GM21515 (cell line): Measurements from ENCODE around the gene YIPF1.
"Not testable (repeated sequence)": the region's sequence is repeated elsewhere in the genome, so short reads cannot be mapped to it uniquely, and the experiment has no call there.

Experiments
- ATAC-seq: cut with Tn5 transposase; IDR thresholded peaks from one replicate; pipeline ENCODE4 v1.9.1; 2021; ENCODE audit not compliant: unreplicated experiment

The YIPF1 gene

DNA sequence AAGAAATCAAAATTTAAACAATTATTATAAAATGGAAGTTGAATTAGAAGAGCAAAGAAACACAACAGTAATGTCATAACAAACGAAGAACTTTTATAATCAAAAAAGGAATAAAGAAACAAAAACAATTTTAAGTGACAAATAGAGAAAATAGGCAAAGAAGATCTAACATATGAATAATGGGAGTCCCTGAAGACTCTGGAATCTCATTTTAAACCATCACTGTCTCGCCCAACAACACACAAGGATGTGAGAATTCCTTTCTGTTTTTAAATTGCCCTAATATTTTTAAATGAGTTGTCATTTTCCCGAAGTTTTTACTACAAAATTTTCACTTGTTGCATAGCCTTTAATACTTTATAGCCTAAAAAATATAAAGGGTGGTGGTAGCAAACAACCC lies 47.2 kb downstream of the YIPF1 start:
- ATAC-seq = no peak

GRCh38 chr1:53838654-53838974 lies 51.0 kb downstream of the YIPF1 start:
- no peak for ATAC-seq

GRCh38 chr1:53837924-53838653 lies 51.5 kb downstream of the YIPF1 start, which contains the start of gene NDC1:
TSS of gene NDC1 (minus strand) at chr1:53838296. CDS start at chr1:53838261, 35 bp downstream.
- peak; percentile 83 for ATAC-seq

- ATAC-seq = no peak
Observed at GRCh38 chr1:53837646-53837923, 52.0 kb downstream of the YIPF1 start.

DNA sequence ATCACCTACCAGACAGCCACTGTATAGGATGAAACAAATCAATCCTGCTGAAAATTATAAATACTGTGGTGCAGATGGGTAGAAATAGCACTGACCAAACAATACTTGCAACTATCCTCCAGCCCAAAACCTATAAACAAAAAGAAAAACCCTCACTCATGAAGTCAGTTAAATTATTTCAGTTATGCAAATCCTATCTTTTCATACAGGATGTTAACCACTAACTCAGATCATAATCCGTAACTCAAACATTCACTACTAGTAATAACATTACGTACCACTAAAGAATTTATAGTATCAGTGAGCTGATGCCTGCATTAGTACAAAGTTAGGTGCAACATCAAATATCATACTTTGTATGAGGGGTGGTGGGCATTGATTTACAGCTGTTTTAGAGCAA lies 54.1 kb downstream of the YIPF1 start:
- no peak for ATAC-seq

DNA sequence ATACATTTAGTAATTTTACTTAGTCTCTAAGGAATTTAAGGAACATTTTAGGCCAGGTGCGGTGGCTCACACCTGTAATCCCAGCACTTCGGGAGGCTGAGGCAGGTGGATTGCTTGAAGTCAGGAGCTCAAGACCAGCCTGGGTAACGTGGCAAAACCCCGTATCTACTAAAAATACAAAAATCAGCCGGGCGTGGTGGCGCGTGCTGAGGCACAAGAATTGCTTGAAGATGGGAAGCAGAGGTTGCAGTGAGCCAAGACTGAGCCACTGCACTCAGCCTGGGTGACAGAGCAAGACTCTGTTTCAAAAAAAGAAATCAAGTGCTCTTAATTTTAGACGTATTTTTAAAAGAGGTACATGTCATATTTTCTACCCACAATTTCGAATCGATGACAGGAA lies 54.8 kb downstream of the YIPF1 start:
- no peak for ATAC-seq

GRCh38 chr1:53833393-53833792 lies 56.2 kb downstream of the YIPF1 start:
- ATAC-seq = no peak

- no peak for ATAC-seq
Observed at GRCh38 chr1:53826367-53826766, 63.2 kb downstream of the YIPF1 start.

GRCh38 chr1:53825306-53825705 lies 64.3 kb downstream of the YIPF1 start:
- ATAC-seq = no peak

- ATAC-seq = no peak
Observed at GRCh38 chr1:53822931-53823330, 66.7 kb downstream of the YIPF1 start.

GRCh38 chr1:53821380-53821779 lies 68.2 kb downstream of the YIPF1 start:
- ATAC-seq = no peak

DNA sequence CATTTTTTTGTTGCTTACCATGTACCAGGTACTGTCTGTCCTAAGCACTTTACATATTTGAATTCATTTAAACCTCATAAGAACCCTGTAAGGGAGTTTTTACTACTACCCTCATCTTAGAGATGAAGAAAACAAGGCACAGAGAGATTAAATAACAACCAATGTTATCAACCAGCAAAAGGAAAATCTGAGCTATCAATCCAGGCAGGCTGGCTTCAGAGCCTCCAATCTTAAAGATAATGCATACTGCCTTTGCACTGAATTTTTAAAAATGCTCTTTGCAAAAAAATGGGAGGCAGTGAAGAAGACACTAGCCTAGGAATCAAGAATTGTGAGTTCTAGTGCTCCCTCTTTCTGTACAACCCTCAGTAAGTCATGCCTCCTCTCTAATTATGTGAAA lies 70.2 kb downstream of the YIPF1 start:
- no peak for ATAC-seq

GRCh38 chr1:53816584-53816983 lies 73.0 kb downstream of the YIPF1 start:
- not testable (repeated sequence) for ATAC-seq

DNA sequence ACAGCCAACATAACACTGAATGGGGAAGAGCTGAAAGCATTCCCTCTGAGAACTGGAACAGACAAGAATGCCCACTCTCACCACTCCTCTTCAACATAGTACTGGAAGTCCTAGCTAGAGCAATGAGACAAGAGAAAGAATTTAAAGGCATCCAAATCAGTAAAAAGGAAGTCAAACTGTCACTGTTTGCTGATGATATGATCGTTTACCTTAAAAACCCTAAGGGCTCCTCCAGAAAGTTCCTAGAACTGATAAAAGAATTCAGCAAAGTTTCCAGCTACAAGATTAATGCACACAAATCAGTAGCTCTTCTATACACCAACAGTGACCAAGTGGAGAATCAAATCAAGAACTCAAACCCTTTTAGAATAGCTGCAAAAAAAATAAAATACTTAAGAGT lies 74.1 kb downstream of the YIPF1 start:
- ATAC-seq = not testable (repeated sequence)

DNA sequence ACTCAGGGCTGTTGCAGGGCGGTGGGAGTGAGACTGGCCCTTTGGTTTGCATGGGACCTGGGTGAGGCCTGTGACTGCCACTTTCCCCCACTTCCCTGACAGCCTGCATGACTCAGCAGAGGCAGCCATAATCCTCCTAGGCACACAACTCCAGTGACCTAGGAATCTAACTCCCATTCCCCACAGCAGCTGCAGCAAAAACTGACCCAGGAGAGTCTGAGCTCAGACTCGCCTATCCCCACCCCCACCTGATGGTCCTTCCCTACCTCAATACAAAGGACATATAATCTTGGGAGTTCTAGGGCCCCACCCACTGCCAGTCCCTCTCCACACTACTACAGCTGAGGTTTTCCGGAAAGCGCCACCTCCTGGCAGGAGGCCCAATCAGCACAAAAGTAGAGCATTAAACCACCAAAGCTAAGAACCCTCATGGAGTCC lies 78.2 kb downstream of the YIPF1 start:
- no peak for ATAC-seq

DNA sequence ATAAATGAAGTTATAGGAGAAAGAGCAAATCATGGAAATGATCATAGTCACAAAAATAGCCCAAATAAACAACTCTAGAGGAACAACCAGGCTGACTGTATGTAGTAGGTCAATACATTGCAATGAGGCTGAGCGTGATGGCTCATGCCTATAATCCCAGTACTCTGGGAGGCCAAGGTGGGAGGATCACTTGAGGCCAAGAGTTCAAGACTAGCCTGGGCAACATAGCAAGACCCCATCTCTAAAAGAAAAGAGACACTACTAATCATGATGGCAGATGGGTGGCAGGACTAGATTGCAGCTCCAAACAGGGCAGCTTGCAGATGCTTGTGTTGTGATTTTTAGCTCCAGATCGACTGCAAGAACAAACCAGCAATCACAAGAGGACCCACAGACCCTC lies 79.1 kb downstream of the YIPF1 start:
- no peak for ATAC-seq

GRCh38 chr1:53810007-53810406 lies 79.6 kb downstream of the YIPF1 start:
- ATAC-seq = no peak

DNA sequence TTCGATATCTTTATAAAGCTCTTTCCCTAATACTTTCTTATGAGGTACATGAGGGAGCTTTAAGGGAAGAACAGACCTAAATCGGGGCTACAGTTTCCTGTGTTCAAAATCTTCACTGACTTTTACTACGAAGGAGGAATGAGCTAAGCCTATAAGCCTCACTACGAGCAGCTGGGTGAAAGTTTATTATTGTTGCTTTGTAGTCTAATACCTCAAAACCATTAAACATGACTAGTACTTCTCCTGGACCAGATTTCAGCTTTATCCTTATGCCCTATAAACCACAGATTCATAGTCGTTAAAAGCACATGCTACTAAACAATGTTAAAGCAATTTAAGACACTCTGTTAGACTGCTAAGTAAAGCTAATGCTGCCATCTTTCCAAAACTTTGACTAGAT lies 81.7 kb downstream of the YIPF1 start:
- no peak for ATAC-seq

- ATAC-seq = no peak
Observed at GRCh38 chr1:53804791-53805505, 84.6 kb downstream of the YIPF1 start.

DNA sequence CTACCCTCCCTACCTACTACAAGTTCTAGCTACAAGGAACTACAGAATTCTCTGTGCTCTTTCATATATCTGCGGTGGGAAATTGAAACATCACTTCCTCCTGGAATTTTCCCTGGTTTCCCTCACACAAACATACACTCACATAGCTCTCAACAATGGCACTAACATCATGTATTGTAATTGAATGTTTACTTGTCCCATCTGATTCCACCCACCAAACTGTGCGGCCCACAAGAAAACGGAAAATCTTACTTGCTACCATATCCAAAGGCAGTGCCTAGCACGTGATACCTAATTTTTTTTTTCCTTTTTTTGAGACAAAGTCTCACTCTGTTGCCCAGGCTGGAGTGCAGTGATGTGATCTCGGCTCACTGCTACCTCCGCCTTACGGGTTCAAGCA lies 85.4 kb downstream of the YIPF1 start:
- no peak for ATAC-seq
